Embryonic facial prominence (tissue), 1 donor: ENCODE measurements around the gene AQP12A.
"Not testable (repeated sequence)": the region's sequence is repeated elsewhere in the genome, so short reads cannot be mapped to it uniquely, and the experiment has no call there.

Source experiments
- DNase-seq: peaks from one replicate; pipeline ENCODE4 v3.0.0-alpha.2; 2016; ENCODE audit errors: extremely low spot score

The AQP12A gene

DNA sequence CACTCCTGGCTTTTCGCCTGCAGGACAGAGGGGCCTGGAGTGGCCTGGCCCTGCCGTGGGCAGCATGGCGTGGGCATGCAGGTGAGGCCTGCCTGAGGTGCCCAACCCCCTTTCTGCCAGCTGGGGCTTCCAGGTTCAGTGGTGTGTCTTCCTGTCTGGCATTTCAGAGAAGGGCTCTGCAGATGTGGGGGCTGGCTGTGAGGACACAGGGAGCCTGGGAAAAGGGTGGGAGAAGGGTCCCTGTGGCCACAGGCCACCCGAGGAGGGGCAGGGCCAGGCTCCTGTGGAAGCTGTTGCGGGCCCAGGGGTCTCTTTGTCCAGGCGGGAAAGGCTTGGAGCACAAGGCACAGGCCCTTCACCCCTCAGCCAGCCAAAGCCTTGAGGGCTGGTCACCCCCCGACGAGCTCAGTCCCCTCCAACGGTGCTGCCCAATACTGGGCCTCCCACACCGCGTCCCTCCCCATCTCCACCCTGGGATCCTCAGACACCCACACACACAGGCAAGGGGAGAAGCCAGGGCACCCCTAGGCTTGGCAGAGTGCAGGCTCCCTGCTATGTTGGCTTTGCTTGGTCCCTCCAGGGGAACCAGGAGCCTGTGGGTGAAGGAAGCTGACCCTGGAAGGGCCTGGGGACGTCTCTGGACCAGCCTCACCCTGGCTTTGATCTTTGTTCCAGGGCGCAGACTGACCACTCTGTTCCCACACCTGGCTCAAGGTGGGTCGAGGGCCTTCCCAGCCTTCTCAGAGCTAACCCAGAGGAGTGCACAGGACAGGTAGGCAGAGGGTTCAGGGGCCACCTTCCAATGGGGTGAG lies 3.7 kb upstream of the AQP12A start:
- DNase-seq = no peak

DNA sequence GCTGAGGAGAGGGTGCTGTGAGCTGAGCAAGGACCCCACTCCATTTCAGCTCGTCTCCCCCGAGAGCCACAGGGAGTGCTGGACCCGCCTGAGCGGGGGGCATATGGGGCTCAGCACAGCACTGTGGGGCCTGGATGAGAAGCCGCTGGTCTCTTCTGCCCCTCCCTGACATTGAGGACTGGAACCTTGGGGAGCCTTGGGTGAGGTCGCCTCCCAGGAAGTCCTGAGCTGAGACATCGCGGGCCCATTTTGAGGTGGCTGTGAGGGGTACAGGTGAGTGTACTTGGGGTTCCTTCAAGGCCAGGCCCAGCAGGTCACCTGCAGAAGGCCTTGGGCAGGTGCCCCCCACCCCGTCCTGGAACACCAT lies 3.1 kb upstream of the AQP12A start:
- DNase-seq = no peak

DNA sequence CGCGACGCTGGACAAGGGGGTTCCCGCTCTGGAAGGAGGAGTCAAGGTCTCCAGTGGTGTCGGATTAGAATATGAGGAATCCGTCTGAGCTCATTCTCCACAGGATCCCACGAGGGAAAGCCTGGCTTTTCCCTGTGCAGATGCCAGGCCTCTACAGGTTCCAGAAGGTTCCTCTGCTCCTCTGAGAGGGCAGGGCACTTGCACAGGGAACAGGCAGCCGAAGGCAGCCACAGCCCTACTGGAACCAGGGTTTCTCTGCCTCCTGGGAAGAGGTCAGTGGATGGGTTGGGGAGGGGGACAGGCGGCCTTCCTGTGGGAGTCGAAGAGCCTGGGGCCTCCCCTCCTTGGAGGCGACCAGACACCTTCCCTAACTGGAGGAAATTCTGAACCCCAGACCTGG lies 1.7 kb upstream of the AQP12A start:
- no peak for DNase-seq

DNA sequence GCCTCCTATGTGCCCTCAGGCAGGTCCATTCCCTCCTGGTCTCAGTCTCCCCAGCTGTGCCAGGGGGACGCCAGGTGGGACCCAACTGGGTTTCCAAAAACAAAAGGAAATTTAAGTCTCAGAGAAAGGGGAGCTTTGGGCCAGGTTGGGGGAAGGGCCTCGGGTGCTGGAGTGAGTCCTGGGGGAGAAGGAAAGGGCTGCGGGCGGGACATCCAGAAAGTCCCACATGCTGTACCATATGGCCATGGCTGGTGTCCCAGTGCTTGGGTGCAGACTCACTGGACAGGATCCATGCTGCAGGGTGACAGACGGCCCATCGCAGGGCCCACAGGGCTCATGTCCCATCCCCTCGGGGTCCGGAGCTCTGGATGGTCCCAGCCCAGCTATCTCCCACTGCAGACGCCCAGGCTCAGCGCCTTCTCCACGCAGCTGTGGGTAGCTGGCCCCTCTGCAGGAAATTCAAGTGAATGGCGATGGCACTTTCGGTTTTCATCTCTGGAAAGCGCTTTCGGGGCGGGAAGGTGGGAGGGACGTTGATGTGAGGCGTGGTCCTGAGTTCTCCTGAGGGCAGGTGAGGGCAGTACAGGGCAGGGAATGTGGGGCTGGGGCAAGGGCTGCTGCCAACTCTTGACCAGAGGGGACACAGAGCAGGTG lies 1.1 kb upstream of the AQP12A start:
- DNase-seq = not testable (repeated sequence)

DNA sequence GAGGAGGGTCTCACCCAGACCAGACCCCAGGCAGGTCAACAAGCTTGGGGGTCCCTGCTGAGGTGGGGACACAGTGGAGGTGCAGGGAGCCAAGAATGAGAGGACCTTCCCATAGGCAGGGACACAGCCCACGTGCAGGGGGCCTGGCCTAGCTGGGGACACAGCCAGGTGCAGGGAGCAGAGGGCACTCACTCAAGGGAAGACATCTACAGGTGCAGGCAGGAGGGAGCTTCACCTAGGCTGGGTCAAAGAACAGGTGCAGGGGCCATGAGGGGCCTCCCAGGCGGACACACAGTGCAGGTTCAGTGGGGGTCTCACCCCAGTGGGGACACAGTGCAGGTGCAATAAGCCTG lies 615 bp upstream of the AQP12A start:
- not testable (repeated sequence) for DNase-seq

DNA sequence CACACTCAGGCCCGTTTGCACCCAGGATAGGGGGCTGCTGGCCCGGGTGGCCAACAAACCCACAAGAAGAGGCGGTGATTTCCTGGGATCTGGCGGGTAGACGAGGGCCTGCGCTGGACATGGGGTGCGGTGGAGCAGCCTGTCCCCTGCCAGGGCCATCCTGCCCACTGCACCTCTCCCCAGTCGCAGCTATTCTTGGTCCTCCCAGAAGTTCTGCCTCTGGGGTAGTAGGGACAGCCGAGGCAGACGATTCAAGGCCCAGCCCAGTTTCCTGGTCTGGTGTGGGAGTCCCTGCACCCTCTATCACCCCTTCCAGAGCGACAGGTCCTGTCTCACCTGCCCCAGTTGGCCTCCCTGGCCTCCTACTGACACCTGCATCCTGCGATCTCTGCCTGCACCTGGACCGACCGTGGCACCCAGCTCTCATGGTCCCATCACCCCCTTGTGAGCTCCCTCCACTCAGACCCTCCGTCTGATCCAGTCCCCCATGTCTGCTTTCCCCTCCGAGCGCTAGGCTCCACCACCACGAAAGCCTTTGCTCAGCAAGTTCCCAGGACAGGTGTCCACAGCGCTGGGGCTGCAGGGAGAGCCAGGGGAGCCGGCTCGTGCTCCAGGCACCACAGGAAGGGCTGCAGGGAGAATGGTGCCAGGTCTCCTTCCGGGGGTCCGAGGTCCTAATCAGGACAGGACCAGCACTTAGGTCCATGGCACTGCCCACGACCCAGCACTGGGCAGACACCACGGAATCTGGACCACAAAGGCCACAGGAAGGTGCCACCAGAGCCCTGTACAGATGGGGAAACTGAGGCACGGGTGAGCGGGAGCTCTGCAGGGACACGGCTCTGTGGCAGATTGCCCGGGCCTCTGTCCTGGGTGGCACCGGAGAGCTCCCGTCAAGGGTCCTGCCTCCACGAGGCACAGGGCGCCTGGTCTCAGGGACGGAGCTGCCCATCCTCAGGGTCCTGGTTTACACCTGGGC lies 1.2 kb downstream of the AQP12A start:
- not testable (repeated sequence) for DNase-seq

DNA sequence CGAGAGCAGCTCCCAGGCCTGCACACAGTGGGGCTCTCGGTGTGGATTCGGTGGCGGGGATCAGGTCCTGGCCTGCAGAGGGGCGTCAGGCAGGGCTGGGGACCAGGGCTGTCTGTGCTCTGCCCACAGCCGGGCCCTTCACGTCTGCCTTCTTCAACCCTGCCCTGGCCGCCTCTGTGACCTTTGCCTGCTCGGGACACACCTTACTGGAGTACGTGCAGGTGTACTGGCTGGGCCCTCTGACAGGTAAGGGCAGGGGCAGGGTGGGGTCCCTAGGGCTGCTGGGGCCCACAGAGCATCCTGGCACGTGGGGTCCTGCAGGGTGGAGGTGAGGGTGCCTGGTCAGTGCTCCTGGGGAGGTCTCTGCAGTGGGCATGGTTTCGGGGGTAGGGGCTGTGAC lies 2.6 kb downstream of the AQP12A start:
- not testable (repeated sequence) for DNase-seq

DNA sequence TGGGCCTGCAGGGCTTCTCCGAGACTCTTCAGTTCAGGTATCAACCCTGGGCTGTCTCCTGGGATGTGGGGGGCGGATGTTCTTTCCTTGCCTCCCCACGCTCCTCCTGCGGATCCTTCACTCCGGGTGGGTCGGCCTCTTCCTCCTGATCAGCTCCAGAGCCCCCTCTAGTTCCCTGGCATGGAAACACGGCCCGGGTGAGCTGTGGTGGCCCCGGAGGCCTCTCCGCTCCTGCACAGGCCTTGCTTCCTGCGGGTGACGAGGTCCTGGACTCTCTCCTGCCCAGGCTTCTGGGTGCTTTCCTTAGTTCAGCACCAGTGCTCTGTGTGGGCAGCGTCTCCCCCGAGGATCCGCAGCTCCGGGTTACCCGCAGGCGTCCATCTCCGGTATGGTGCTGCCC lies 3.9 kb downstream of the AQP12A start:
- not testable (repeated sequence) for DNase-seq

DNA sequence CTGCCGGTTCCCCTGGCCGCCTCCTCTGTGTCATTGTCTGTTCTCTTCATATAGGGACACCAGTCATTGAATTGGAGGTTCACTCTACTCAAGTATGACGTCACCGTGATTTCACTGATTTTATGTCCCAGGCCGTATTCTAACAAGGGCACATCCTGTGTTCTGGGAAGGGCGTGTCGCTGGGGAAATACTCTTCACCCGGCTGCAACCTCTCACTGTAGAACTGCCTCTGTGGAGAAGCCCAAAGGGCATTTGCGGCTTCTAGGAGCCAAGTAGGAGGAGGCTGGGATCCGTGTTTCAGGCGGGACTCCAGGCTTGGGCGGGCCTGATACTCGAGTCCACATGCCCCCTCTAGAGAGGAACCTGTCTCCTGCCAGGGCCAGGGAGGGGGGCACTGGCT lies 4.8 kb downstream of the AQP12A start:
- not testable (repeated sequence) for DNase-seq

DNA sequence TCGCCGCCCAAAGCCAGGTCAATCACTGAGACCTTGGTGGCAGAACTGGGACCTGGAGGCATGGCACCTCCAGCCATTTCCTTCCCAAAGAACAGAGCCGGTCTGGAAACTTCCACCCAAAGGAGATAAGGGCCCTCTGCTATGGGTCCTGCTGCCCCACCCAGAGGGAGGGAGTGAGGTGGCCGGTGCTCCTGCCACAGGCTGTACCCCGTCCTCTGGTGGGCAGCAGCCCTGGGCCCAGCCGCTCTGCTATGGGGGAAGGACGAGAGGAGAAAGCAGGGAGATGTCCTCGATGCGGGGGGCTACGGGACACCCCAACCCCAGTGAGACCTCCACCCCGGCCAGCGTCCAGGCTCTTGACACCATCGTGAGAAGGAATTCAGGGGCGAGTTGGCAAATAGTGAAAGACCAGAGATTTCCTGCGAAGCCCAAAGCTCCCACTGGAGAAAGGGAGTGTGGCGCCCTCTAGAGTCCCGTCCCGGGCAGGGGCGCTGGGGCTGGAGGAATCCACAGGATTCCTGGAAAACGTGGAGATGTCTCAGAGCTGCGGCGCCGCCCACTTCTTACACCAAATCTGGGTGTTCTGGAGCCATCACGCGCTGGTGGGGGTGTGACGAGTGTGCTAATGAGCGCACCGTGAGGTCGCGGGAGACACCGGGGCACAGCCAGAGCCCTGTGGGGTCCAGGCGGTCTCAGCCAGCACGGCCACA lies 7.3 kb downstream of the AQP12A start:
- not testable (repeated sequence) for DNase-seq

DNA sequence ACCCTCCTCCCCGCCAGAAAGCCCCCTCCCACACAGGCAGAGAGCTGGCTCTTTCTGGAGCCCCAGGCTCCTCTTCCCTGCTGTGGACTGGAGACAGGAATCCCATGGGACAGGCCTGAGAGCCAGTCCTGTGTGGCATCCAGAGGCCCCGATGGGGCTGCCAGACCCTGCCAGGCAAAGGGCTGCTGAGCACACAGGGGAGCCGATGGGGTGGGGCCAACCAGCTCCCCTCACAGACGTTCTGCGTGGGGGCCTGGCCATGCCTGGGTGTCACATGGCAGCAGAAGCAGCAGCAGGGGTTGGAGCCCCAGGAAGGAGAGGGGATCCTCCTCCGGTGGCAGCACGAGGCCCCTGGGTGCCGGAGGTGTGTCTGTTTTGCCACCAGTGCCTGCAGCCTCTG lies 8.2 kb downstream of the AQP12A start:
- not testable (repeated sequence) for DNase-seq

DNA sequence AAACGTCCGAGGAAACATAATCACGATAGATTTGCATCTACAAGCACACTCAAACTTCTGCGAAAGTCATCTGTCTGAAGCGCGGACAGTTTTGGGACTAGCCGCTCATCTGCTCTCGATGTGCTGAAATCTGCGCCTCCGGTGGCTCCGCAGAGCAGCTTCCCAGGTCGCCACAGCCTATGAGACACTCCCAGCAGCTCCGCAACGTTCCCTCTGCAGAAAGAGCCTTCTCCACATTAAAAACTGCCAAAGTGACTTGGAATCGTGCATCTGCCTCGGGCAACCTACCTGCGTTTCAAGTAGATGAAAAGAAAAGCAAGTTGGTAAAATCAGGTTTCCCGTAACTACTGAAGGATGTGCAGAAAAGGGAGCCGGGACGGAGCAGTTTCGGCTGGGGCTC lies 8.9 kb downstream of the AQP12A start:
- not testable (repeated sequence) for DNase-seq

DNA sequence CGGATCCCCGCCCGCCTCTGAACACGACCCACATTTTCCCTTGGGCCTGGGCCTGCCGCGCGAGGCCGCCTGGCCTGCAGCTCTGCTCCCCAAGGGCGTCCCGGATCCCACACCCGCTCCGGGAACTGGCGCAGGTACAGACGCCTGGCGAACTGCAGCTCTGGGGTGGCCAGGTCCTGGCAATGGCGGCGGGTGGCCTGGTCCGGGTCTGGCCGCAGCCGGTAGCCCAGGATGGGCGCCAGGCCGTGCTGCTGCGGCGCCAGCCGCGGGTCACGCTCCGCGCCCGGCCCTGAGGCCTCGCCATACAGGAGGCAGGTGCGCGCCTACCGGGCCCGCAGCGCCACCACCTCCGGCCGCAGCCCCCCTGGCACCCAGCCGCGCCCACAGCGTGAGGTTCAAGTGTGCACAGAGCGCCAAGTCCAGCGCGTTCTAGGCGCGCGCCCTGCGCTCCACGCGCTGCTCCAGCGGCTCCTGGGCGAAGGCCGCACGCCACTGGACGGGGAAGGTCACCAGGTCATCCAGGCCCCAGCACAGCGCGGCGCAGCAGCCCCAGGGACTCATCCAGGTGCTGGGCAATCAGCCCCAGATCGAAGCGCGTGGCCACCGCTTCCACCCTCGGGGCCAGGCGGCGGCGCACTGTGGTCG lies 9.5 kb downstream of the AQP12A start:
- no peak for DNase-seq

DNA sequence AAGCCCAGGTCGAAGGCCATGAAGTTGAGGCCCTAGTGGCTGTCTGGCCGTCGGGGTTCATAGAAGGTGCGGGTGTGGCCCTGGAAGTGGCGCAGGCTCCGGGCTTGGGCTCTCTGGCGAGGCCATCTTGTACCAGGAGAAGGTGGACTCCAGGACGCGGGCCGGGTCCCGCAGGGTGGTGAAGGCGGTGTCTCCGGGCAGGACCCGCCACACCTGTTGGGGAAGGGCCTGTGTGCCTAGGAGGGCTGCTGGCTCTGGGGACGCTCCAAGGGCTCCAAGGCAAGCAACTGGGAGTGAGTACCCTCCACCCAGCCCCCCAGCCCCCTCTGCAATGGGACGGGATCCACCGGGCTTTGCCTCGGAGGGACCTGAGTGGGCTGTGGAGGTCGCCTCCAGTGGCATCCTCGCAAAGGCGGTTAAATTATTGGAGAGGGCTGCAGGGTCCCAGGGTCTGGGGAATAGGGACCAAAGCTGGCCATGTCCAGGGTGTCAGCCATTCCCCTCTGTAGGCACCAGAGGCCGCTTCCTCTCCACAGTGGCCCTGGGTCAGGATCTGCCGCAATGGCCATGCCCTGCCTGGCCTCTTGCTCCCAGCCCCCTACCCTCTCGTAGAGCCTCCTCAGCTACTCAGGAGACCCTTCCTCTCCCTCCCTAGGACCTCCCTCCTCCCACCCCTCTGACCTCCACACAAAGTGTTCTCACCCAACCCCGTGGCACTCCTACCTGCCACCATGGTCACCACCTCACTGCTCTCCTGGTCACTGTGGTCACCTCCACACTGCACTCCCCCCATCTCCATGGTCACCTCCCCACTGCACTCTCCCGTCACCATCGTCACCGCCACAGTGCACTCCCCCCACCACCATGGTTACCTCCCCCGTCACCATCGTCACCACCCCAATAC lies 10.3 kb downstream of the AQP12A start:
- DNase-seq = no peak

DNA sequence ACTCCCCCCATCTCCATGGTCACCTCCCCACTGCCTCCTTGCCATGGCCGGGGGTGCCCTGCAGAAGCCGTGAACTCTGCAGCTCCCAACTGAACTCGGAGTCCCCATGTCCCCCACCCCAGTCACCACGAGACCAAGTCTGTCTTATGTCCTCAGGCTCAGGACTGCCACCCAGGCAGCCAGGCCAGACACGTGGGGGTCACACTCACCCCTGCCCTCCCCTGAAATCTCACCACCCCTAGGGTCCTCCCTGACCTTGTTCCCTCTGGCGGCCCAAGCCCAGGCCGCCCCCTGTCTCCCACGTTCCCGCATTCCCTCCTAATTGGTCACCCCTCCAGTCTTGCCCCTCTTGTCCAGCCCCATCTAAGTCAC lies 11.0 kb downstream of the AQP12A start:
- DNase-seq = no peak

DNA sequence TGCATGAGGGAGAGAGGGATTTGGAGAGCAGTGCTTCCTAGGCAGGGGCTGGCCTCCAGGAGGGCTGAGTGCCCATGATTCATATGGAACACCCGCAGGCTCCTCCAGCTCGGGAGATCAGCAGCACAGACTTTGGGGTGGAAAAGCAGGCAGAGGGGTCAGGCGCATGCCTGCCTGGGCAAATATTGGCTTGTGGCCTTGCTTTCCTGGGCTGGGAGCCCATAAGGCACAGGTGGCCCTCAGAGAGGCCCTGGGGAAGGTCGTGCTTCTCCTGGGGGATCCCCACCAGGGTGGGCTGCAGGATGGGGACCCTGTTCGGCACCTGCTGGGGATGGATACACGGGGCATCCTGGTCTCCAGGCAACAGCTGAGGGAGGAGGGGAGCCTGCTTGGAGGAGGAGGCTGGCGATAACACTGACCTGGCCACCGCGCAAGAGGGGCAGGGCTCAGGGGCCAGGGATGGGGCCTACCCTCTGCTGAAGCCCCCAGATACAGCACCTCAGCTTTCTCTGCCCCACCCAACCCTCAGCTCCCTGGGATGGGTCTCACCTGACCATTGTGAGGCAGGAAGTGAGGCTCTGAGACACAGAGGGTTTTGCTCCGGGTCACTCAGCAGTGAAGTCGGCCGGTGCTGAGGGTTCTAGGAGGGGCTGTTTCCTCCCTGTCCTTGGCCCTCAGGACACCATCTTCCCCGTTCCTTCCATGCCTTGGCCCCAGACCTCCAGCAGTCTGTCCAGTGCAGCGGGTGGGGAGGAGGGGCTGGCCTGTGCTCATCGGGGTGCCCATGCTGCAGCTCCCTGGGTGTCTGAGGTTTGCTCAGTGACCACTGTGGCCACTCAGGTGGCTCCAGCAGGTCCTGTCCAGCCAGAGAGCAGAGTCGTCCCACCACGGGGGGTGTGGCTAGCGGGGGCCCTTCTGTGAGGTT lies 12.0 kb downstream of the AQP12A start:
- no peak for DNase-seq

DNA sequence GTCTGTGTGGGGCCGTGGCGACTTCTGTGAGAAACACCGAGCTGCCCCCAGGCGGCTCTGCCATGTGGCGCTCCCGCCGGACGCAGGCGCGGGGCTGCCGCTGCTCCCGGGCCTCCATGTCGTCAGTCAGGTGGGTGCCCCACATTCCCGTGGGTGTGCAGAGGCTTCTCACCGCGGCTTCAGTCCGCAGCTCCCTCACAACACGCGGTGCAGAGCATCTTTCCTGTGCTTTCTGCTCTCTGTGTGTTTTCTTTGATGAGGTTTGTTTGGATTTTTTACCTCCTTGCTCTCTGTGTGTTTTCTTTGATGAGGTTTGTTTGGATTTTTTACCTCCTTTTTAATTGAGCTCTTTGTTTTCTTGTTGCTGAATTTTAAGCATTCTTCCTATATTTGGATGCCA lies 13.0 kb downstream of the AQP12A start:
- DNase-seq = no peak

DNA sequence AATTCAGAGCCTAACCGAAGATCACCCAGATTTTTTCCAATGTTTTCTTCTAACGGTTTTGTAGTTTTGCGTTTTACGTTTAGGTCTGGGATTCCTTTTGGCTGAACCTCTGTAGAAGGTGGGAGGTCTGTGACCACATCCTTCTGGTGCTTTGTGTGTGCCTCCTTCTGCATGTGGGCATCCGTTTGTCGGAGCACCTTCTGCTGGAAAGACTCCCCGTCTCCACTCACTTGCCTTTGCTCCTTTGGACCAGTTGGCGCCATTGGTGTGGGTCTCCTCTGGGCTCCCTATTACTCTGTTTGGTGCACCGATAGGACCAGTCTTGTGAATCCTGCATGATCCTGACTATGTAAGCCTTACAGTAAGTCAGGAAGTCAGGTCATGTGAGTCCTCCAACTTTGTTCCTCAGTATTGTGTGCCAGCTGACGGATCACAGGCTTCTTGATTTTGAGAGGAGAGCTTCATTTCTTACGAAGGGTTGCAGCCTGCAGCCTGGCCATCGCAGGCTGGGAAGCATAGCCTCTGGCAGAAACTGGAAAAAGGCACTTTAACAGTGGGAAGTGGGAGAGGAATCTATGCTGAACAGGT lies 13.6 kb downstream of the AQP12A start:
- no peak for DNase-seq
